Hepatocyte (in vitro differentiated cells): ENCODE results near the gene TEX19. TPM values are rescaled to one million over a fixed set of nuclear protein-coding genes. Genes with fewer than 3 reads are reported as not detected.
"Not testable (repeated sequence)": the region's sequence is repeated elsewhere in the genome, so short reads cannot be mapped to it uniquely, and the experiment has no call there.

ENCODE experiments used
- DNase-seq: peaks from one replicate; pipeline ENCODE4 v3.0.0-alpha.2; 2016; ENCODE audit warnings: low spot score
- H2AFZ ChIP-seq: fragments of 200-600 bp; sonication (generic); 2 replicates; pipeline ENCODE4 v1.6.0; 2016; ENCODE audit warnings: antibody characterized with exemption, mild to moderate bottlenecking
- H3K27ac ChIP-seq: fragments of 200-600 bp; sonication (generic); 2 replicates; pipeline ENCODE4 v1.5.1; 2016; ENCODE audit warnings: mild to moderate bottlenecking
- H3K27me3 ChIP-seq: fragments of 200-600 bp; sonication (generic); 2 replicates; pipeline ENCODE4 v1.6.1; 2016
- H3K36me3 ChIP-seq: fragments of 200-600 bp; sonication (generic); replicated peaks from 2 replicates; pipeline ENCODE4 v1.5.1; 2016; ENCODE audit warnings: low read depth; ENCODE audit not compliant: insufficient read depth
- H3K4me1 ChIP-seq: fragments of 200-600 bp; sonication (generic); 2 replicates; pipeline ENCODE4 v1.5.1; 2016; ENCODE audit warnings: mild to moderate bottlenecking, moderate library complexity; ENCODE audit not compliant: insufficient read depth
- H3K4me2 ChIP-seq: fragments of 200-600 bp; sonication (generic); 2 replicates; pipeline ENCODE4 v1.6.0; 2016
- H3K4me3 ChIP-seq: fragments of 200-600 bp; sonication (generic); 2 replicates; pipeline ENCODE4 v1.5.1; 2016; ENCODE audit warnings: mild to moderate bottlenecking
- H3K79me2 ChIP-seq: fragments of 200-600 bp; sonication (generic); 2 replicates; pipeline ENCODE4 v1.6.0; 2017; ENCODE audit warnings: mild to moderate bottlenecking
- H3K9me2 ChIP-seq: fragments of 200-600 bp; sonication (generic); replicated peaks from 2 replicates; pipeline ENCODE4 v1.6.0; 2017; ENCODE audit warnings: mild to moderate bottlenecking; ENCODE audit not compliant: insufficient read depth
- H3K9me3 ChIP-seq: fragments of 200-600 bp; sonication (generic); 2 replicates; pipeline ENCODE4 v1.5.1; 2016; ENCODE audit warnings: low read depth, mild to moderate bottlenecking
- H4K20me1 ChIP-seq: fragments of 200-600 bp; sonication (generic); 2 replicates; pipeline ENCODE4 v1.6.0; 2016; ENCODE audit warnings: mild to moderate bottlenecking; ENCODE audit not compliant: insufficient read depth, poor library complexity, severe bottlenecking
- CTCF ChIP-seq: fragments of 200-600 bp; sonication (generic); IDR thresholded peaks from 2 replicates; pipeline ENCODE4 v1.5.1; 2016; ENCODE audit warnings: antibody characterized with exemption, mild to moderate bottlenecking; ENCODE audit not compliant: poor library complexity
- EZH2 ChIP-seq: fragments of 200-600 bp; sonication (generic); IDR thresholded peaks from 2 replicates; pipeline ENCODE4 v1.6.1; 2016; ENCODE audit warnings: antibody characterized with exemption, mild to moderate bottlenecking, borderline replicate concordance
- EZH2phosphoT487 ChIP-seq: fragments of 200-600 bp; sonication (generic); IDR thresholded peaks from one replicate; pipeline ENCODE4 v1.6.1; 2018; ENCODE audit warnings: antibody characterized with exemption, mild to moderate bottlenecking, low read depth, moderate library complexity; ENCODE audit not compliant: unreplicated experiment, severe bottlenecking
- WGBS: methylation state at CpG from one replicate; pipeline ENCODE4 v1.1.6; 2016; ENCODE audit warnings: low lambda C conversion rate; ENCODE audit errors: missing lambda C conversion rate; 5-methylcytosine and 5-hydroxymethylcytosine counted together
- polyA plus RNA-seq: library from polyadenylated mRNA; unstranded; fragments of >200 nt; fragmentation: Nextera tagmentation; extraction: Ambion mirVana; gene quantifications from 2 replicates; pipeline ENCODE4 v1.2.1, GENCODE V29; 2016
- total RNA-seq: library from RNA; depleted of rRNA; stranded (reverse); fragments of >200 nt; gene quantifications from 2 replicates; pipeline ENCODE4 v1.2.3, GENCODE V29; 2014

The TEX19 gene
- total and polyA plus RNA-seq, 2 experiments from 2014 or later, result not detected

GRCh38 chr17:82370471-82371332 lies 11.7 kb downstream of the TEX19 start:
- H3K4me3 ChIP-seq, result no peak overlapping the region
- H3K9me3 ChIP-seq, result no peaks in the 10 kb centered on the region
- TF ChIP-seq EZH2, result no peak
- no peak for TF ChIP-seq EZH2phosphoT487
- TF ChIP-seq CTCF, result no peak
- no peak overlapping the region for H2AFZ ChIP-seq
- H3K27me3 ChIP-seq, result peaks cover 37% of the 10 kb centered on the region
- no peak for DNase-seq
- no peaks in the 10 kb centered on the region for H3K79me2 ChIP-seq
- H3K36me3 ChIP-seq, result no peaks in the 10 kb centered on the region
- no peaks in the 10 kb centered on the region for H3K9me2 ChIP-seq
- WGBS, result 68% methylated on average over 38 of the region's 38 CpGs
- no peaks in the 10 kb centered on the region for H4K20me1 ChIP-seq
- H3K4me2 ChIP-seq, result peak overlapping the region; percentile 75
- H3K4me1 ChIP-seq, result peaks cover 9% of the 10 kb centered on the region
- H3K27ac ChIP-seq, result no peak overlapping the region

- no peak for DNase-seq
- 13% methylated on average over 57 of the region's 109 CpGs for WGBS
- H3K4me3 ChIP-seq, result no peak within 1 kb of the TSS
Observed at GRCh38 chr17:82371333-82372248, 12.5 kb downstream of the TEX19 start, which contains the start of gene UTS2R. TSS of gene UTS2R (plus strand) at chr17:82371765. CDS start at chr17:82374325, 2,560 bp downstream.

GRCh38 chr17:82372249-82373071 lies 13.4 kb downstream of the TEX19 start:
- 73% methylated on average over 38 of the region's 41 CpGs for WGBS
- Histone ChIP-seq H3K4me1 (peaks cover 9% of the 10 kb centered on the region), H3K4me3 (no peak overlapping the region), H3K4me2 (no peak overlapping the region), H3K36me3 (no peaks in the 10 kb centered on the region), H3K9me3 (no peaks in the 10 kb centered on the region), H2AFZ (no peak overlapping the region), H4K20me1 (no peaks in the 10 kb centered on the region), H3K27ac (no peak overlapping the region), H3K9me2 (no peaks in the 10 kb centered on the region), H3K79me2 (no peaks in the 10 kb centered on the region), H3K27me3 (peaks cover 37% of the 10 kb centered on the region)
- DNase-seq, result no peak
- no peak for TF ChIP-seq EZH2phosphoT487
- peak; percentile 9 for TF ChIP-seq EZH2

More at GRCh38 chr17:82371333-82372248, 12.5 kb downstream of the TEX19 start, which contains the start of gene UTS2R:
- Histone ChIP-seq H3K9me2 (no peaks in the 10 kb centered on the region), H2AFZ (no peak within 1 kb of the TSS), H3K36me3 (no peaks in the 10 kb centered on the region), H3K9me3 (no peaks in the 10 kb centered on the region), H3K4me1 (peaks cover 9% of the 10 kb centered on the region), H3K4me2 (peak within 1 kb of the TSS; percentile 75), H3K27me3 (peaks cover 37% of the 10 kb centered on the region), H3K79me2 (no peaks in the 10 kb centered on the region), H4K20me1 (no peaks in the 10 kb centered on the region), H3K27ac (no peak within 1 kb of the TSS)
- TF ChIP-seq EZH2phosphoT487 (no peak), EZH2 (peak; percentile 78)

GRCh38 chr17:82373072-82373452 lies 14.0 kb downstream of the TEX19 start:
- H3K27me3 ChIP-seq, result peaks cover 37% of the 10 kb centered on the region

More at GRCh38 chr17:82373072-82373452, 14.0 kb downstream of the TEX19 start:
- not testable (repeated sequence) for H3K9me3 ChIP-seq, H3K27ac ChIP-seq, H3K4me3 ChIP-seq, H2AFZ ChIP-seq, DNase-seq, H3K9me2 ChIP-seq, H3K4me2 ChIP-seq, H3K4me1 ChIP-seq, H3K36me3 ChIP-seq, H3K79me2 ChIP-seq, H4K20me1 ChIP-seq
- 97% methylated on average over 10 of the region's 10 CpGs for WGBS
